ENCODE data around the gene RRP9. TPM values are rescaled to one million over a fixed set of nuclear protein-coding genes. Genes with fewer than 3 reads are reported as not detected.

RRP9 gene
- total and polyA plus RNA-seq, 10 of the 15 experiments (the other 5 are each of a cell fraction or from before 2014, with no cell fraction given): 4.7 to 91.5 (median 41.7) TPM

DNA sequence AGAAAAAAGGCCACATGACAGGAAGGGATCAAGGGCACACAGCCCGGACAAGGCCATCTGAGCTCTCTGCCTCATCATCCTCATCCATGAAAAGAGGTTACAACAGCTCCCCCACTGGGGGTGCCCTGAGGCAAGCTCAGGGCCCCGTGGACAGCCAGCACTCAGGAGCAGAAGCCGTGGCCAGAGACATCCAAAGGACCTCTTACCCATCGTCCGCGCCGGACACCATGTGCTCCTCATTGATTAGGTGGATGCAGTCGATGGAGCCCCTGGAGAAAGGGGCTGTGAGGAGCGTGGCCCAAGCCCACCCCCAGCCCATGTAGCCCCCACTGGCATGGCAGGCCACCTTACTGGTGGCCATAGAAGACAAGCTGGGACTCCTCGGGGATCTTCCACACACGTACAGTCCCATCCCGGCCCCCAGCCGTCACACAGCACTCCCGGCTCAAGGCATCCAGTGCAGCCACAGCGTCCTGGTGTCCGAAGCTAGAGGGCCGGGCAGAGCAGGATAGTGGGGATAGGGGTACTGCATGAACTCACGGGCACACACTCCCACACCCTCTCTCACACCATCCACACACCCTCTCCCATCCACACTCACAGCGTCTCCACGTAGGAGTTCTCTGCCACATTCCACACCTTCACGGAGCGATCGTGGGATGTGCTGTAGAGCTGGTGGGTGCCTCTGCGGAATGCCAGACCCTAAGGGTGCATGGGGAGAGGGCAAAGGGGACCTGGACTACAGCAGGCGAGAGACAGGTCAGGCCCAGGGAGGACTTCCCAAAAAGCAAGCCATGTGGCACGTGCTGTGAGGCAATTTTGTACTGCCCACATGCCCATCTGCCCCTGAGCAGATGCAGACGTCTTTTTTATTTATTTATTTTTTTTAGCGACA is 6.5 kb downstream of the RRP9 start:
- peaks cover 15 to 40% of the 10 kb centered on the region in 2 experiments for H3K36me3 ChIP-seq (ENCODE audit: control insufficient read depth in 2 of 2, insufficient read depth in 2 of 2, low read length in 1 of 2)
- TF ChIP-seq BRCA1 (IDR thresholded peaks at IDR 0.05; ENCODE audit: low read depth, low read length): no peak
- no peak for TF ChIP-seq SREBF2 (IDR thresholded peaks at IDR 0.05; ENCODE audit: low read length)
- no peak for TF ChIP-seq ZNF622 (IDR thresholded peaks at IDR 0.05)
- no peak for TF ChIP-seq NFYB (IDR thresholded peaks at IDR 0.05; ENCODE audit: insufficient read depth, low read depth, low read length)
- TF ChIP-seq POLR2AphosphoS2 (IDR thresholded peaks at IDR 0.05; ENCODE audit: low read depth, low read length): no peak
- TF ChIP-seq, protein P1, sequence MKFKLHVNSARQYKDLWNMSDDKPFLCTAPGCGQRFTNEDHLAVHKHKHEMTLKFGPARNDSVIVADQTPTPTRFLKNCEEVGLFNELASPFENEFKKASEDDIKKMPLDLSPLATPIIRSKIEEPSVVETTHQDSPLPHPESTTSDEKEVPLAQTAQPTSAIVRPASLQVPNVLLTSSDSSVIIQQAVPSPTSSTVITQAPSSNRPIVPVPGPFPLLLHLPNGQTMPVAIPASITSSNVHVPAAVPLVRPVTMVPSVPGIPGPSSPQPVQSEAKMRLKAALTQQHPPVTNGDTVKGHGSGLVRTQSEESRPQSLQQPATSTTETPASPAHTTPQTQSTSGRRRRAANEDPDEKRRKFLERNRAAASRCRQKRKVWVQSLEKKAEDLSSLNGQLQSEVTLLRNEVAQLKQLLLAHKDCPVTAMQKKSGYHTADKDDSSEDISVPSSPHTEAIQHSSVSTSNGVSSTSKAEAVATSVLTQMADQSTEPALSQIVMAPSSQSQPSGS (IDR thresholded peaks at IDR 0.05; ENCODE audit: low read length): no peak
- TF ChIP-seq MTA2 (IDR thresholded peaks at IDR 0.05; ENCODE audit: low read depth): no peak
- TF ChIP-seq CREB1 (IDR thresholded peaks at IDR 0.05; ENCODE audit: low read depth): no peak
- no peak for TF ChIP-seq SIN3A (IDR thresholded peaks at IDR 0.05; ENCODE audit: low read depth, low read length)
- TF ChIP-seq PBX3 (IDR thresholded peaks at IDR 0.05; ENCODE audit: insufficient replicate concordance, low read depth, low read length): no peak
- no peak for TF ChIP-seq MEF2A (IDR thresholded peaks at IDR 0.05; ENCODE audit: insufficient read depth, low read depth, low read length)
- TF ChIP-seq IKZF2 (IDR thresholded peaks at IDR 0.05): no peak
- TF ChIP-seq GATAD2B (conservative IDR thresholded peaks at IDR 0.05; ENCODE audit: low read depth): no peak
- no peak for TF ChIP-seq SREBF1 (IDR thresholded peaks at IDR 0.05; ENCODE audit: low read length)
- TF ChIP-seq NFIC (IDR thresholded peaks at IDR 0.05; ENCODE audit: low read depth, low read length): no peak
- no peak for TF ChIP-seq POU2F2 (IDR thresholded peaks at IDR 0.05; ENCODE audit: borderline replicate concordance, low read depth, low read length)
- in situ Hi-C loops (cut with MboI) (no loop called here), intact Hi-C loops (cut with micrococcal nuclease; ENCODE audit: unreplicated experiment) (no loop called here)
- no peak overlapping the region for H3K4me3 ChIP-seq
- H3K79me2 ChIP-seq (ENCODE audit: control insufficient read depth, insufficient read depth, low read length): peaks cover 12% of the 10 kb centered on the region
- H4K20me1 ChIP-seq (ENCODE audit: control insufficient read depth, insufficient read depth): no peaks in the 10 kb centered on the region
- no peaks in the 10 kb centered on the region; the same call in 1 of the 2 replicates for H3K4me1 ChIP-seq (ENCODE audit: control insufficient read depth, insufficient read depth, low read length)
- no peaks in the 10 kb centered on the region for H3K27me3 ChIP-seq (replicated peaks in 1 of 2; ENCODE audit: control insufficient read depth in 2 of 2, insufficient read depth in 2 of 2, low read length in 1 of 2)
- H2AFZ ChIP-seq (ENCODE audit: control insufficient read depth, low read depth, low read length): no peak overlapping the region
- FAIRE-seq (no peak), DNase-seq (ENCODE audit: low read depth, low spot score) (no peak), ATAC-seq (no peak)
- no TSS peak for BruUV-seq (replicated peaks)
- WGBS (ENCODE audit: insufficient coverage, insufficient replicate concordance, low lambda C conversion rate, missing lambda C conversion rate): 95% methylated on average over 28 of the region's 28 CpGs
- H3K9ac ChIP-seq (ENCODE audit: control insufficient read depth, insufficient read depth, low read length): no peak overlapping the region
- CTCF ChIA-PET: no interaction called here
- POLR2A ChIA-PET: no interaction called here
- H3K9me3 ChIP-seq (replicated peaks; ENCODE audit: control insufficient read depth, insufficient read depth, low read length): no peaks in the 10 kb centered on the region
- no peak overlapping the region for H3K27ac ChIP-seq (ENCODE audit: control insufficient read depth, insufficient read depth)
- H3K4me2 ChIP-seq (ENCODE audit: control insufficient read depth, insufficient read depth): no peak overlapping the region
- SMC1A ChIA-PET (ENCODE audit: uncharacterized antibody, unreplicated experiment): no interaction called here
- RAD21 ChIA-PET (ENCODE audit: unreplicated experiment): interaction anchor here (1.0 kb wide), 1 partner anchor 77 kb away, joined by 4 read pairs; no protein-coding TSS in a partner anchor
